HL-60 (cell line): ENCODE measurements around the gene EHD4.

Source experiments
- DNase-seq, 2 experiments: peaks; one replicate each; pipeline ENCODE4 v3.0.0-alpha.2; 2010 to 2020; ENCODE audit warnings: low read depth in 1 of 2, low spot score in 1 of 2
- H3K27ac ChIP-seq: fragments of 250-450 bp; sonication (Bioruptor Pico); replicated peaks from 2 replicates; pipeline ENCODE4 v1.5.1; 2020; ENCODE audit warnings: mild to moderate bottlenecking, moderate library complexity
- H3K27me3 ChIP-seq: fragments of 250-450 bp; sonication (Bioruptor Pico); 2 replicates; pipeline ENCODE4 v1.5.1; 2021; ENCODE audit warnings: mild to moderate bottlenecking, moderate library complexity; ENCODE audit not compliant: insufficient read depth, poor library complexity, severe bottlenecking
- H3K4me3 ChIP-seq: replicated peaks from 2 replicates; pipeline ENCODE4 v1.5.1; 2011; ENCODE audit warnings: mild to moderate bottlenecking, control low read depth, low read length; ENCODE audit not compliant: insufficient read depth
- CTCF ChIP-seq: IDR thresholded peaks from one replicate; pipeline ENCODE4 v1.5.1; 2011; ENCODE audit warnings: low read length, control low read depth, inconsistent platforms; ENCODE audit not compliant: insufficient read depth
- GABPA ChIP-seq: IDR thresholded peaks from 2 replicates; pipeline ENCODE4 v1.6.1; 2012; ENCODE audit warnings: low read depth
- POLR2AphosphoS5 ChIP-seq: IDR thresholded peaks from 2 replicates; pipeline ENCODE4 v1.6.1; 2012; ENCODE audit warnings: low read depth
- REST ChIP-seq: IDR thresholded peaks from 2 replicates; pipeline ENCODE4 v1.6.1; 2012; ENCODE audit warnings: low read depth; ENCODE audit not compliant: insufficient replicate concordance
- SPI1 ChIP-seq: IDR thresholded peaks from 2 replicates; pipeline ENCODE4 v1.6.1; 2012; ENCODE audit warnings: low read depth, mild to moderate bottlenecking, borderline replicate concordance

The EHD4 gene

GRCh38 chr15:41979493-41980266 lies 7.3 kb upstream of the EHD4 start:
- no peak overlapping the region for H3K4me3 ChIP-seq
- DNase-seq: no peak
- TF ChIP-seq SPI1: no peak
- no peak for TF ChIP-seq CTCF
- TF ChIP-seq REST: no peak
- TF ChIP-seq POLR2AphosphoS5: no peak
- TF ChIP-seq GABPA: no peak
- no peaks in the 10 kb centered on the region for H3K27me3 ChIP-seq
- no peak overlapping the region for H3K27ac ChIP-seq

GRCh38 chr15:41978534-41978933 lies 6.2 kb upstream of the EHD4 start:
- TF ChIP-seq REST (no peak), SPI1 (no peak), GABPA (no peak), CTCF (no peak), POLR2AphosphoS5 (no peak)
- no peak for DNase-seq
- H3K27ac ChIP-seq: no peak overlapping the region
- no peaks in the 10 kb centered on the region for H3K27me3 ChIP-seq
- no peak overlapping the region for H3K4me3 ChIP-seq

- no peak for TF ChIP-seq REST
- TF ChIP-seq GABPA: no peak
These were observed 5.5 kb upstream of the EHD4 start for GRCh38 chr15:41977757-41978383.

More at GRCh38 chr15:41977757-41978383, 5.5 kb upstream of the EHD4 start:
- DNase-seq: no peak
- H3K27me3 ChIP-seq: no peaks in the 10 kb centered on the region
- no peak overlapping the region for H3K27ac ChIP-seq
- no peak overlapping the region for H3K4me3 ChIP-seq
